Stimulated activated naive CD8-positive, alpha-beta T cell treated with anti-CD3 and anti-CD28 coated beads, Interleukin-15, Interleukin-2, amounts not matched to agents 100 U/mL and 50 U/mL, for 24 hours (primary cell): ENCODE data around the gene EHBP1L1.

Experiments used
- ATAC-seq: fragments of 150-1000 bp; cut with Tn5 transposase; one replicate; pipeline ENCODE4 v1.10.0; 2021
- DNase-seq: peaks from one replicate; pipeline ENCODE4 v3.0.0; 2021

Gene EHBP1L1

GRCh38 chr11:65575568-65576231 is at the start of gene EHBP1L1:
Gene EHBP1L1, plus strand, starts transcription at chr11:65576053. Its CDS starts 250 bp downstream, at chr11:65576303.
- DNase-seq (peak; percentile 85), ATAC-seq (peak; percentile 41)

GRCh38 chr11:65526744-65527143 is 49.1 kb upstream of the EHBP1L1 start:
- no peak for ATAC-seq
- DNase-seq: no peak

- ATAC-seq (no peak), DNase-seq (no peak)
Measured at GRCh38 chr11:65528819-65529350, 47.0 kb upstream of the EHBP1L1 start.

- no peak for DNase-seq
- no peak for ATAC-seq
Measured at GRCh38 chr11:65529475-65530156, 46.2 kb upstream of the EHBP1L1 start.

GRCh38 chr11:65530157-65530496 is 45.7 kb upstream of the EHBP1L1 start:
- DNase-seq: no peak

GRCh38 chr11:65532388-65533064 is 43.3 kb upstream of the EHBP1L1 start:
- DNase-seq (no peak), ATAC-seq (no peak)

More at GRCh38 chr11:65530157-65530496, 45.7 kb upstream of the EHBP1L1 start:
- ATAC-seq: peak; percentile 57

- ATAC-seq (no peak), DNase-seq (no peak)
Measured at GRCh38 chr11:65535102-65535501, 40.8 kb upstream of the EHBP1L1 start.

GRCh38 chr11:65536412-65537295 is 39.2 kb upstream of the EHBP1L1 start:
- no peak for DNase-seq

GRCh38 chr11:65537296-65537597 is 38.6 kb upstream of the EHBP1L1 start:
- DNase-seq (no peak), ATAC-seq (no peak)

More at GRCh38 chr11:65536412-65537295, 39.2 kb upstream of the EHBP1L1 start:
- ATAC-seq: no peak

- DNase-seq: no peak
Measured at GRCh38 chr11:65537620-65538231, 38.1 kb upstream of the EHBP1L1 start.

GRCh38 chr11:65538232-65538914 is 37.5 kb upstream of the EHBP1L1 start:
- no peak for ATAC-seq
- peak; percentile 5 for DNase-seq

More at GRCh38 chr11:65537620-65538231, 38.1 kb upstream of the EHBP1L1 start:
- no peak for ATAC-seq

- DNase-seq: no peak
- ATAC-seq: no peak
Measured at GRCh38 chr11:65538915-65539743, 36.7 kb upstream of the EHBP1L1 start.

- DNase-seq: no peak
- ATAC-seq: peak; percentile 73
Measured at GRCh38 chr11:65539744-65540289, 36.0 kb upstream of the EHBP1L1 start.

- ATAC-seq: peak; percentile 90
- DNase-seq: peak; percentile 96
Measured at GRCh38 chr11:65540290-65541092, 35.4 kb upstream of the EHBP1L1 start.

- DNase-seq: no peak
- no peak for ATAC-seq
Measured at GRCh38 chr11:65541093-65541982, 34.5 kb upstream of the EHBP1L1 start.

- ATAC-seq (no peak), DNase-seq (no peak)
Measured at GRCh38 chr11:65542738-65543390, 33.0 kb upstream of the EHBP1L1 start.

GRCh38 chr11:65545853-65546216 is 30.0 kb upstream of the EHBP1L1 start:
- DNase-seq: no peak
- no peak for ATAC-seq
